HG02973 (cell line): ENCODE data around the gene PRKD2.
"Not testable (repeated sequence)": the region's sequence is repeated elsewhere in the genome, so short reads cannot be mapped to it uniquely, and the experiment has no call there.

Source experiments
- ATAC-seq: cut with Tn5 transposase; IDR thresholded peaks from one replicate; pipeline ENCODE4 v1.9.1; 2021; ENCODE audit warnings: moderate library complexity; ENCODE audit not compliant: unreplicated experiment

Gene PRKD2

DNA sequence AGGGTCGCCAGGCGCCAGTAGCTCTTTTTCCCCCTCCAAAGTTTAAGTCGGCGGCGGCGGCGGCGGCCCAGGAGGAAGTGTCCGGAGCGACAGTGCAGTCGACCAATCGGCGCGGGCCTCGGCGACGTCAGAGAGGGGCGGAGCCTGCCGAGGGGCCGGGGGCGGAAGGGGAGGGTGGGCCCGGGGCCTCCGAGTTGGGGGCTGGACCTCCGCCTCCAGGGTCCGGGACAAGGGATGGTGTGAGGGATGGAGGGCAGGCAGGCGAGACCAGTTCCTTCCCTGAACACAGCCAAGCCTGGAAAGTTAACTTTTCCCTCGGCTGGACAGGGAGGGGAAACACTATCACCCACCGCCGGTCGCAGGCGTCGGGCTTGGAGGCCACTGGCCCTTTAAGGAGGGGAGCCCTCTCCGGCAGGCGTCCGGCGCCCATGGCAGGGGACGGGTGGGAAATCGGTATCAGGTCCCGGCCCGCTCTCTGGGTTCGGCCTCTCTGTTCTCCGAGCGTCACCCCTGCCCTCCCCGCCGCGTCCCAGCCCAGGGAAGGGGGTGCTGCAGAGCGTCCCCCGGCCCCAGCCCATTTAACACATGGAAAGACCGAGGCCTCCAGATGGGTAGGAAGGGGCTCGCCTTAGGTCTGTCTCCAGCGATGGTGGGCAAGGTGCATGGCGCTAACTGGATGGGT lies at the start of gene PRKD2:
TSS of gene PRKD2 (minus strand) at position 81 of the 682 bp plus-strand sequence. CDS start 744 bp downstream, outside the sequence.
- no peak for ATAC-seq

DNA sequence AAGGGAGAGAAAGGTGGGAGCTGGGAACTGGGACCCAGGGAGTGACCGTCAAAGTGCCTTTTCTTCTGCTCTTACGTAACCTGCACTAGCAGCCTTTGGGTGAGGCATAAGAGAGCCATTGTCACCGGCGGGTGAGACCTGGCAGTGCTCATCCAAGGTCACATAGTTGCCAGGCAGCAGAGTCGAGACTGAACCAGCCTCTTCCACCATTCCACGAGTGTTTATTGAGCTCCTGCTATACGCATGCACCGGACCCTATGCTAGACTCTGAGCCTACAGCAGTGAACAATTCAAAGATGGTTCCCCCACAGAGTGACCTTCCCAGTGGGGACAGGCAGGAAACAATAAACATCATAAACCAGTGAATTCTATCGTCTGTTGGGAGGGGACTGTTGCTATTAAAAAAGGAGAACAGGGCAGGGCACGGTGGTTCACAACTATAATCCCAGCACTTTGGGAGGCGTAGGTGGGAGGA lies 47.9 kb upstream of the PRKD2 start:
- ATAC-seq = no peak

DNA sequence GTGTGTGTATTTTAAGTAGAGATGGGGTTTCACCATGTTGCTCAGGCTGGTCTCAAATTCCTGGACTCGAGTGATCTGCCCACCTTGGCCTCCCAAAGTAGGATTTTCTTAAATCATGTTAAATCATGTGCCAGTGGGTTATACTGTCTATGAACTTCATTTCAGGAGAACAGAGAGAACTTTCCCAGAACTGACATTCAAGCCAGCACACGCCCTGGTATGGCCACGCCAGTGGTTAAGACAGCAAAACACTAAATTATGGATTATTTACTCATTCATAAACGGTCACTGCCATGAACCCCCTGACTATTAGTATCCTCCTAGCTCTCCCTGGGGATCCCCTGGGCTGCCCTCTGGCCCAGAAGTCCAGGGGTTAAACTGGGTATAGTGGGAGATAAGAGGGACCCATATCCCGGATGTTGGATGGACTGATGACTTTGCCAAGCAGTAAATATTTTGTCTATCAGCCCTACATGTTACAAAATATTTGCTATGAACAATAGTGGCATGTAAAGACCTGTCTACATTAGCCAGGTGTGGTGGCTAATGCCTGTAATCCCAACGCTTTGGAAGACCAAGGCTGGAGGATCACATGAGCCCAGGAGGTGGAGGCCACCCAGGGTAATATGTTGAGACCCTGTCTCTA lies 45.5 kb upstream of the PRKD2 start:
- ATAC-seq = no peak

DNA sequence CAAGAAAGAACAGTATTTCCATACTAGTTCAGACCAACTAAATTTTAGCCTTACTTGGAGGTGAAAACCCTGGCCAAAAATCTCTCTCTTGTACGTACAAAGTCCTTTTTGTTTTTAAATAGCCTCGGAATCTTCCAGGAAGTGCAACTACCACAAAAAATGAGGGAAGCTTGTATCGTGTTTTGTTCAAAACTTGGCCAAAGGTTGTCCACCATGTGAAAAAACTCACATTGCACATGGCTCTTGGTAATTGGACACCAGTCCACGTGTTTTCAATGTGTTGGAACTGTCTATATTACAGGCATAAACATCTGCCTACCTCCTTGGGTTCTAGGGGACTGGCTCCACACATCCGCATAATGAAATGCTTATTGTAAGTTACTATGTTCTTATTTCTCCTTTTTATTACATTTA lies 44.5 kb upstream of the PRKD2 start:
- ATAC-seq = no peak

DNA sequence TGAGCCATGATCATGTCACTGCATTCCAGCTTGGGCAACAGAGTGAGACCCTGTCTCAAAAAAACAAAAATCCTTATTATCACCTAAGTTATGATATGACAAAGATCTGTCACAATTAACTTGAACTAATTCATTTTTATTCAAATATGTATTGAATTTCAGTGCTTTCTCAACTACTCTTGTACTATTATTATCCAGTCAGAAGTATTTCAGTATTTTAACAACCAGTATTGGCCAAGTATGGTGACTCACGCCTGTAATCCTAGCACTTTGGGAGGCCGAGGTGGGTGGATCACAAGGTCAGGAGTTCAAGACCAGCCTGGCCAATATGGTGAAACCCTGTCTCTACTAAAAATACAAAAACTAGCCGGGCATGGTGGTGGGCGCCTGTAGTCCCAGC lies 44.0 kb upstream of the PRKD2 start:
- ATAC-seq = not testable (repeated sequence)

DNA sequence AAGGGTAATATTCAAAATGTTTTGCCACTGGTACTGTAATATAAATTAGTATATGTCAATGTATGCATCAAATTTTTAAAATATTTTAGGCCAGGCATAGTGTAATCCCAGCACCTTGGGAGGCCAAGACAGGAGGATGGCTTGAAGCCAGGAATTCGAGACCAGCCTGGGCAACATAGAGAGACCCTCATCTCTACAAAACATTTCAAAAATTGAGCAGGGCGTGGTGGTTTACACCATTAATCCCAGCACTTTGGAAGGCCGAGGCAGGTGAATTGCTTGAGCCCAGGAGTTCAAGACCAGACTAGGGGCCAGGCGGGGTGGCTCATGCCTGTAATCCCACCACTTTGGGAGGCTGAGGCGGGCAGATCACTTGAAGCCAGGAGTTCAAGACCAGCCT lies 43.4 kb upstream of the PRKD2 start:
- no peak for ATAC-seq

DNA sequence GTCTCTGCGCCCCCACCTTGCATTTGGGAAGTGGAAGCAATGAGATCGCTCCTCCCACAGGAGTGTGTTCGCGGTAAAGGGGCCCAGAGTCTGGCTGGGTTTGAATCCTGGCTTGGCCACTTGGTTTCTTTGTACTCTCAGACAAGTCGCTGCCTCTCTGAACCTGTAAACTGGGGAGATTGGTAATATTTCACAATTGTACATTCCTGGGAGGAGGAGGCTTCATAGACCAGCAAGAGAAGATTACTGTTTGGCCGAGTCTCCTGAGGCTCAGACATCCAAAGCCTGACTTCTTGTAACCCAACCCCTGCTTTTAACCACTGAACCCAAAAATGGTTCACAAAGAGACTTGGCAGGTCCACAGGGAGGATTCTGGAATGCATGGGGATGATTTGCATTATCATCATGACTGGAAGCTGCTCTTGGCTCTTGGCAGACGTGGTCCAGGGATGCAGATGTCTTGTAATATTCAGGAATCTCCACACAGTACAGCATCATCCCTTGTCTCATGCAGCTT lies 43.0 kb upstream of the PRKD2 start:
- ATAC-seq = no peak

DNA sequence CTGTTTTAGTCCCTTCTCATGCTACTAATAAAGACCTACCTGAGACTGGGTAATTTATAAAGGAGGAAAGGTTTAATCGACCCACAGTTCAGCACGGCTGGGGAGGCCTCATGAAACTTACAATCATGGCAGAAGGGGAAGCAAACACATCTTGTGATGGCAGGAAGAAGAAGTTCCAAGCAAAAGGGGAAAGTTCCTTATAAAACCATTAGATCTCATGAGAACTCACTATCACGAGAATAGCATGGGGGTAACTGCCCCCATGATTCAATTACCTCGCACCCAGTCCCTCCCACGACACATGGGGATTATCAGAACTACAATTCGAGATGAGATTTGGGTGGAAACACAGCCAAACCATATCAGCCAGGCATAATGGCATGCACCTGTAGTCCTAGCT lies 42.3 kb upstream of the PRKD2 start:
- no peak for ATAC-seq

DNA sequence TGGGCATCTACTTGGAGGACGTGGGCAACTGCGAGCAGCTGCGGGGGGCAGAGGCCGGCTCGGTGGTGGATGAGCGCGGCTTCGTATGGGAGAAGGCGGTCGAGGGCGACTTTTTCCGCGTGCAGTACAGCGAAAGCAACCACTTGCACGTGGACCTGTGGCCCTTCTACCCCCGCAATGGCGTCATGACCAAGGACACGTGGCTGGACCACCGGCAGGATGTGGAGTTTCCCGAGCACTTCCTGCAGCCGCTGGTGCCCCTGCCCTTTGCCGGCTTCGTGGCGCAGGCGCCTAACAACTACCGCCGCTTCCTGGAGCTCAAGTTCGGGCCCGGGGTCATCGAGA lies 39.6 kb upstream of the PRKD2 start:
- ATAC-seq = no peak

DNA sequence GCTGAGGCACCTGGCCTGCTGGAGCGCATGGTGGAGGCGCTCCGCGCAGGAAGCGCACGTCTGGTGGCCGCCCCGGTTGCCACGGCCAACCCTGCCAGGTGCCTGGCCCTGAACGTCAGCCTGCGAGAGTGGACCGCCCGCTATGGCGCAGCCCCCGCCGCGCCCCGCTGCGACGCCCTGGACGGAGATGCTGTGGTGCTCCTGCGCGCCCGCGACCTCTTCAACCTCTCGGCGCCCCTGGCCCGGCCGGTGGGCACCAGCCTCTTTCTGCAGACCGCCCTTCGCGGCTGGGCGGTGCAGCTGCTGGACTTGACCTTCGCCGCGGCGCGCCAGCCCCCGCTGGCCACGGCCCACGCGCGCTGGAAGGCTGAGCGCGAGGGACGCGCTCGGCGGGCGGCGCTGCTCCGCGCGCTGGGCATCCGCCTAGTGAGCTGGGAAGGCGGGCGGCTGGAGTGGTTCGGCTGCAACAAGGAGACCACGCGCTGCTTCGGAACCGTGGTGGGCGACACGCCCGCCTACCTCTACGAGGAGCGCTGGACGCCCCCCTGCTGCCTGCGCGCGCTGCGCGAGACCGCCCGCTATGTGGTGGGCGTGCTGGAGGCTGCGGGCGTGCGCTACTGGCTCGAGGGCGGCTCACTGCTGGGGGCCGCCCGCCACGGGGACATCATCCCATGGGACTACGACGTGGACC lies 39.1 kb upstream of the PRKD2 start:
- no peak for ATAC-seq

DNA sequence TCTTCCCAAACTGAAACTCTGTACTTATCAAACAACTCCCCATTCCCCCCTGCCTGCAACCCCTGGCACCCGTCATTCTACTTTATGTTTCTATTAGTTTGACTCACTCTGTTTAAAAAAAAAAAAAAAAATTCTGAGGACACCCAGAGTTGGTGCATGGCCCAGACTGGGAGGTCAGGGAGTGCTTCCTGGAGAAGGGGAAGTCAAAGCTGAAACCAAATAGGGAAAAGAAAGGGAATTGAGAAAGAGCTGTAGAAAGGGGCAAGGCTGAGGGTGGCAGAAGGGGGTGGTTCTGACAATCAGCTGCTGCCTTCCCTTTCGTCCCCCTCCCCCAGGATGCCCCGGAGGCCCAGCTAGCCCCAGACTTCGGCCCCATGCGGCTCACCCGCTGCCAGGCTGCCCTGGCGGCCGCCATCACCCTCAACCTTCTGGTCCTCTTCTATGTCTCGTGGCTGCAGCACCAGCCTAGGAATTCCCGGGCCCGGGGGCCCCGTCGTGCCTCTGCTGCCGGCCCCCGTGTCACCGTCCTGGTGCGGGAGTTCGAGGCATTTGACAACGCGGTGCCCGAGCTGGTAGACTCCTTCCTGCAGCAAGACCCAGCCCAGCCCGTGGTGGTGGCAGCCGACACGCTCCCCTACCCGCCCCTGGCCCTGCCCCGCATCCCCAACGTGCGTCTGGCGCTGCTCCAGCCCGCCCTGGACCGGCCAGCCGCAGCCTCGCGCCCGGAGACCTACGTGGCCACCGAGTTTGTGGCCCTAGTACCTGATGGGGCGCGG lies 38.4 kb upstream of the PRKD2 start:
- no peak for ATAC-seq

DNA sequence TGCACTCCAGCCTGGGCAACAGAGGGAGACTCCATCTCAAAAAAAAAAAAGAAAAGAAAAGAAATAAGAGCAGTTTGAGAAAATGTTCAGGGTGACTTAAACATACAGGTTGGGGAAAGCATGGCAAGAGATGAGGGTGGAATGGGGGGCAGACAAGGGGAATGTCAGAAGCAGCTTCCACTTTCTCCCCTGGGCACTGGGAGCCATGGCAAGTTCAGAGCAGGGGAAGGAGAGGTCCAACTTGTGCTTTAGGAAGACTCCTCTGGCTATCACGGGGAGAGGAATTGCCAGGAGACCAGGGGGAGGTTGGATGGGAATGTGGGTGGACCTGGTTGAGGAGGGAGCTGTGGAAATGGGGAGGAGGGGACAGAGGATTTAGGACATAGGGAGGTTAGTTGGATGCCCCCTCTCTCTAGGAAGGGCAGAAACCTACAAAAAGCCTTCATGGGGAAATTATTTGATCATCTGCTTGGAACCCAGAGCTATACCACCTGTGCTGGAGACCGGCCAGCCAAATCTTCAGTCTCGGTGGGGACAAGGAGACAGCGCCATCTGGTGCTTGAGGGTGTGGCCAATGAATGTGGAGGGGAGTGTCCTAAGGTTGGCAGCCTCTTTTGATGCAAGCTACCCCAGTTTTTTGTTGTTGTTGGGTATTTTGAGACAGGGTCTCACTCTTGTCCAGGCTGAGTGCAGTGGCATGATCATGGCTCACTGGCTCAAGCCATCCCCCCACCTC lies 36.7 kb upstream of the PRKD2 start:
- ATAC-seq = peak; percentile 56

DNA sequence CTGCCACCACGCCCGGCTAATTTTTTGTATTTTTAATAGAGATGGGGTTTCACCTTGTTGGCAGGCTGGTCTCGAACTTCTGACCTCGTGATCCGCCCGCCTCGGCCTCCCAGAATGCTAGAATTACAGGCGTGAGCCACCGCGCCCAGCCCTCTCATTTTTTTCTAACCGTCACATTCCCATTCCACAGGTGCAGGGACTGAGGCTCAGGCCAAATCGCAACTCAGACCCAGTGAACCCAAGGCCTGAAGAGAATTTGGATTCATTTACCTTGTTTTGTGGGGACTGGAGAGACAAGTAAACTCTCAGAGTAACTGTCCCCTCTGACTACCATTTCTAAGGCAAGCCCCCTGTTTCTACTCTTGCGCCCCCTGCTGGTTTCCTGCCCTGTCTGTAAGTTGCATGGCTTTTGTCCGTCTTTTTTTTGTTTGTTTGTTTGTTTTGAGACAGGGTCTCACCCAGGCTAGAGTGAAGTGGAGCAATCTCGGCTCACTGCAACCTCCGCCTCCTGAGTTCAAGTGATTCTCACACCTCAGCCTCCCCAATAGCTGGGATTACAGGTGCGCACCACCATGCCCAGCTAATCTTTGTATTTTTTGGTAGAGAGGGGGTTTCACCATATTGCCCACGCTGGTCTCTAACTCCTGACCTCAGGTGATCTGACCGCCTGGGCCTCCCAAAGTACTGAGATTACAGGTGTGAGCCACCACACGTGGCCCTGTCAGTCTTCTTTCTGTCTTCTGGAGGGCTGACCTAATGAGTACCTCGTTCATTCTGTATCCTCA lies 31.6 kb upstream of the PRKD2 start:
- ATAC-seq = no peak

DNA sequence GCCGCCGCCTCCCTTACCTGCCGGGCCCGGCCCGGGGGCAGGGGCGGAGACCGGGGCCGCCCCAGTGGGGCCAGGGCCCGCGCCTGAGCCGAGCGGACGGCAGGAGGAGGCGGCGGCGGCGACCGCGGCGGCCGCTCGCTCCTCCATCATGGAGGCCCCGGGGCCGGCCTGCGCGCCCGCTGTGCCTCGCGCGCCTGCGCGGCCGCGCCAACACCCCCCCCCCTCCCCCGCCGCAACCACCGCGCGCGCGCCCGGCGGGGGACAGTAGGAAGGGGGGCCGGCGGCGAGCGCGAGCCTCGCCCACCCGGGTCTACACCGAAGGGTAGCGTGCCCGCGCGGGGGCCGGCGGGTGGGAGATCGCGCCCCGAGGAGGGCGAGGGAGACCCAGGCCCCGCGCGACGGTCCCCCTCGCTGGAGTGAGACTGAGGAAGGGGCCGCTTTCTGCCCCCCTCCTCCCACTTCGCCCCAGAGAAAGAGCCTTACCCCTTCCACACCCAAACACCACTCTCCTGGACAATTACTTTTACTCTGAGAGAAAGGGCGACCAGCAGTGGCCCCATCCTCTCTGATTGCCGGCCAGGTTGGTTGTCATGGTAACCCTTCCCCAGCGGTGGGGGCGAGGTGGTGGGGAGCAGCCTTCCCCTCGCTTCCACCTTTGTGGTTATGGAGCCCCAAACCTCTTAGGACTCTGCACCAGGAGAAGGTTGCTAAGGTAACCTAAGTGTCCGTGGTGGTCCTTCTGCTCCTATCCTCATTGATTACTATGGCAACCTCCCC lies 29.6 kb upstream of the PRKD2 start, which contains the start of gene STRN4:
TSS of gene STRN4 (minus strand) at position 170 of the 777 bp plus-strand sequence. CDS start at position 150, 20 bp downstream.
- peak; percentile 37 for ATAC-seq

DNA sequence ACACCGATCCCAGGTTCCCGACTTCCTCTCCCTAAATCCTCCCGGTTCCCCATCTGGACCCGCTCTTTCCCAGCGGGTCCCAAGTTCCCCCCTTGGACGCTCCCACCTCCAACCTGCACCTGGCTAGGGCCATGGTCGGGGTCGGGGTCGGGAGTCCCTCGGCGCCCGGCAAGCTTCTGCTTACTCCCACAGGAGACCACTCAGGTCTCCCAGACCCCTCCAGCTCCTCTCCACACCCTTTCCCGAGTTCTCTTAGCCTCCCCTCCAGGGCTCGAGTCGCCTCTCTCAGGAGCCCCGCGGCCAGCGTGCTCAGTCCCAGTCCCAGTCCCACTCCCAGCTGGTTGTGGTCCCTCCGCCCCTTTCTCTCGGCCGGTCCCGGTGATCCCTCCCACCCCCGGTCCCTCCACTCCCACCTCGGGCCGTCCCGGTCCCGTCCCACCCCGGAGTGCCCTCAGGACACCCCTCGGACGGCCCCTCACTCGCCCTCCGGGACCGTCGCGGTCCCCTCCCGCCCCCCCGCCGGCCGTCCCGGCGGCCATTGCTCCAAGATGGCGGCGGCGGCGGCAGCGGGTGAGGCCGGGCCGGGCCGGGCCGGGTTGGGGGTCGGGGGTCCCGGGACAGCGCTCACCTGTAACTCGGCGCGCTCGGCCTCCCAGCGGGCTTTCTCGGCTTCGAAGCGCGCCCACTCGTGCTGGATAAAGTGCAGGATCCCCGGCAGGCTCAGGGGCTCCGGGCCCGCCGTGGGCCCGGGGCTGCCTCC lies 28.8 kb upstream of the PRKD2 start, which contains the start of gene FKRP:
TSS of gene FKRP (plus strand) at position 537 of the 760 bp plus-strand sequence. CDS start 9,394 bp downstream, outside the sequence.
- ATAC-seq = peak; percentile 39

DNA sequence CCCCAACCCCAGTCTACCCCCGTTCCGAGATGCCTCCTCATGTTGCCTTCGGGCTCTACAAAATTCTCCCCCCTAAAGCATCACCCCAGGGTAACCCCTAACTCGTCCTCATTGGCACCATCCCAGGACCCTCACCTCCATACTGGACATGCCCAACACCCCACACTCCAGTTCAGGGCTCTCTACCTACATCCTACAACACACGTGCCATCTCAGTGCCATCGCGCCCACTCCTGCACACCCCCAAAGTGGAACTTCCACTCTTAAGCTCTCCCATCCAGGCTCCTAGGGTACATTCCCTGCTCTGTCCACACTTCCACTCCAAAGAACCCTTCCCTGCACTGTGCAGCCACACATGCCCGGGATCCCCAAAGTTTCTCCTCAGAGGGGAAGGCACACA lies 28.1 kb upstream of the PRKD2 start:
- no peak for ATAC-seq

DNA sequence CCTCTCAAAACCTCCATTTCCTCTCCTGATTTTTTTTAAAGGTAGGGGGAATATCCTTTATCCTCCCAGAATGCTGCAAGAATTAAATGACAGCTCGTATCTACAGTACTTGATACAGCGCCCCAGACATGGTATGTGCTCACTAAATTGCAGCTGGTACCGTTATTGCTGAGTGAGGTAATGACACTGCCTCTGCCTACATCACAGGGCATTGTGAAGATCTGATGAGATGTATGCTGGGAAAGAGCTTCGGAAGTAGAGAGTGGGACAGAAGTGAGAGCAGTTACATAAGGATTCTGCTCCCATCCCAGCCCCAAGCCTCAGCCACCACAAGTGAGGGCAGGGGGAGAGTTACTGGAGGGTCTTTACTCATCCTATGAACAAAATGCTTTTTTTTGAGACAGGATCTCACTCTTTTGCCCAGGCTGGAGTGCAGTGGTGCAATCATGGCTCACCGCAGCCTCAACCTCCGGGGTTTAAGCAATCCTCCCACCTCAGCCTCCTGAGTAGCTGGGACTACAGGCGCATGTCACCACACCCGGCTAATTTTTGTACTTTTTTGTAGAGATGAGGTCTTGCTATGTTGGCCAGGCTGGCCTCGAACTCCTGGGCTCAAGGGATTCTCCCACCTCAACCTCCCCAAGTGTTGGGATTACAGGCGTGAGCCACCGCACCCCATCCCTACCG lies 27.2 kb upstream of the PRKD2 start:
- no peak for ATAC-seq
